OCI-LY1 (cell line): ENCODE measurements around the gene RYR1.

Source experiments
- EZH2 ChIP-seq: fragments of 200-600 bp; sonication (generic), shearing (Covaris generic); IDR thresholded peaks from 2 replicates; pipeline ENCODE4 v1.8.0; 2017; ENCODE audit warnings: borderline replicate concordance, mixed run types, mild to moderate bottlenecking, antibody characterized with exemption, low read length, moderate library complexity, mixed read lengths
- TF ChIP-seq, protein P1 (sequence below): fragments of 200-600 bp; sonication (generic), shearing (Covaris generic); IDR thresholded peaks from 2 replicates; pipeline ENCODE4 v1.5.1; 2017; ENCODE audit warnings: mild to moderate bottlenecking, antibody characterized with exemption, low read length, moderate library complexity, mixed read lengths

DNA sequence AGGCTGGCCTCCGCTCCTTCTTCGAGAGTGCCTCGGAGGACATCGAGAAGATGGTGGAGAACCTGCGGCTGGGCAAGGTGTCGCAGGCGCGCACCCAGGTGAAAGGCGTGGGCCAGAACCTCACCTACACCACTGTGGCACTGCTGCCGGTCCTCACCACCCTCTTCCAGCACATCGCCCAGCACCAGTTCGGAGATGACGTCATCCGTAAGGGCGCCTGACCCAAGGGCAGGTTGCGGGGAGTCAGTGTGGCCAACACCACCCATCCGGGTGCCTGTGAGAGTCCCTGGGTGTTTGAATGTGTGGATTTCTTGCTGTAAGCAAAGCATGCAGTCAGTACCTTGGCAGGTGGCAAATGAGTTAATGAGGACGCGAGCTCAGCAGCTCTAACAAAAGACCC lies 78.8 kb downstream of the RYR1 start:
- TF ChIP-seq, protein P1, sequence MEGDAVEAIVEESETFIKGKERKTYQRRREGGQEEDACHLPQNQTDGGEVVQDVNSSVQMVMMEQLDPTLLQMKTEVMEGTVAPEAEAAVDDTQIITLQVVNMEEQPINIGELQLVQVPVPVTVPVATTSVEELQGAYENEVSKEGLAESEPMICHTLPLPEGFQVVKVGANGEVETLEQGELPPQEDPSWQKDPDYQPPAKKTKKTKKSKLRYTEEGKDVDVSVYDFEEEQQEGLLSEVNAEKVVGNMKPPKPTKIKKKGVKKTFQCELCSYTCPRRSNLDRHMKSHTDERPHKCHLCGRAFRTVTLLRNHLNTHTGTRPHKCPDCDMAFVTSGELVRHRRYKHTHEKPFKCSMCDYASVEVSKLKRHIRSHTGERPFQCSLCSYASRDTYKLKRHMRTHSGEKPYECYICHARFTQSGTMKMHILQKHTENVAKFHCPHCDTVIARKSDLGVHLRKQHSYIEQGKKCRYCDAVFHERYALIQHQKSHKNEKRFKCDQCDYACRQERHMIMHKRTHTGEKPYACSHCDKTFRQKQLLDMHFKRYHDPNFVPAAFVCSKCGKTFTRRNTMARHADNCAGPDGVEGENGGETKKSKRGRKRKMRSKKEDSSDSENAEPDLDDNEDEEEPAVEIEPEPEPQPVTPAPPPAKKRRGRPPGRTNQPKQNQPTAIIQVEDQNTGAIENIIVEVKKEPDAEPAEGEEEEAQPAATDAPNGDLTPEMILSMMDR: no peak
- TF ChIP-seq EZH2: no peak
